ENCODE data around the gene SEMA4D. TPM values are rescaled to one million over a fixed set of nuclear protein-coding genes. Genes with fewer than 3 reads are reported as not detected.
A peak's percentile ranks its signal among the peaks of the same experiment; 100 is the strongest.

Gene SEMA4D
- total RNA-seq, 4 donors from 2014 or later: 31.1 to 59.2 (median 42.1) TPM

DNA sequence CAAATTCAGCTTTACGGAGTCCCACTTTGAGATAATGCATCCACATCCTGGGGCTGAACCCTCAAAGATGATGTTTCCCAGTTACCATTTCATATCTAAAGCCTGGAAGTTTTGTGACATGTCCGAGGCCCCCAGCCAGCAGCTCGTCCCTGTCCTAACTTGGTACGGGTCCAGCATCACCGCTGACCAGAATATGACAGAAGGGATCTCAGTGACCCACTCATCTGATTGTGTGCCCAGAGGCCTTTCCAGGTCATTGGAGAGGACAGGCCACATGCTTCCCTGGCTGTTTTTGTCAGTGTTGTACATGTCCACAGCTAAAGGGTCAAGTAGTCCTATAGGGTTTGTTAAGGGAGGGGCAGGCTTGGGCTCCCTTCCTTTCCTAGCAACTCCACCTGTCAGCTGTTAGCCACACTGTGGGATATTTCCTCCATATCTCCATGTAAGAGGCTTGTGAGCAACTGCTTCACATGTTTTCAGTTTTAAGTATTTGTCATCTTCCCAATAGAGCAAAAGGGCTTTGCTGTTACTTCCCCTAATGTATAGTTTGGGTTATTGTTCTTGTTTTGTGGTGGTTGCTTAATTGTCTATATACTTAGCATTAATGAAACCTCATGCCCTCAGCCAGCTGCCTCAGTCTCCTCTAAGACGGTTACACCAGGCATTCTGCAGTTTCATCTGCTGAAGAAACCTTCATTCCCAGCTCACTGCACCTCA is 146.2 kb downstream of the SEMA4D start:
- peak in 1 of 2 donors; percentile 74 for DNase-seq (ENCODE audit: low spot score in 2 of 2)
- no peak for TF ChIP-seq POLR2A (IDR thresholded peaks at IDR 0.05)
- TF ChIP-seq, protein P1, sequence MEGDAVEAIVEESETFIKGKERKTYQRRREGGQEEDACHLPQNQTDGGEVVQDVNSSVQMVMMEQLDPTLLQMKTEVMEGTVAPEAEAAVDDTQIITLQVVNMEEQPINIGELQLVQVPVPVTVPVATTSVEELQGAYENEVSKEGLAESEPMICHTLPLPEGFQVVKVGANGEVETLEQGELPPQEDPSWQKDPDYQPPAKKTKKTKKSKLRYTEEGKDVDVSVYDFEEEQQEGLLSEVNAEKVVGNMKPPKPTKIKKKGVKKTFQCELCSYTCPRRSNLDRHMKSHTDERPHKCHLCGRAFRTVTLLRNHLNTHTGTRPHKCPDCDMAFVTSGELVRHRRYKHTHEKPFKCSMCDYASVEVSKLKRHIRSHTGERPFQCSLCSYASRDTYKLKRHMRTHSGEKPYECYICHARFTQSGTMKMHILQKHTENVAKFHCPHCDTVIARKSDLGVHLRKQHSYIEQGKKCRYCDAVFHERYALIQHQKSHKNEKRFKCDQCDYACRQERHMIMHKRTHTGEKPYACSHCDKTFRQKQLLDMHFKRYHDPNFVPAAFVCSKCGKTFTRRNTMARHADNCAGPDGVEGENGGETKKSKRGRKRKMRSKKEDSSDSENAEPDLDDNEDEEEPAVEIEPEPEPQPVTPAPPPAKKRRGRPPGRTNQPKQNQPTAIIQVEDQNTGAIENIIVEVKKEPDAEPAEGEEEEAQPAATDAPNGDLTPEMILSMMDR (IDR thresholded peaks at IDR 0.05): no peak
- no peak overlapping the region for H3K4me3 ChIP-seq (ENCODE audit: low read depth, poor library complexity, severe bottlenecking)
- intact Hi-C loops (cut with DNase I; ENCODE audit: low total_unique reads): loop anchor here (10.0 kb wide), 1 partner anchor 63 kb away; no protein-coding TSS in a partner anchor
- WGBS, 2 donors: 94 to 97% methylated on average over 6 of the region's 6 CpGs

DNA sequence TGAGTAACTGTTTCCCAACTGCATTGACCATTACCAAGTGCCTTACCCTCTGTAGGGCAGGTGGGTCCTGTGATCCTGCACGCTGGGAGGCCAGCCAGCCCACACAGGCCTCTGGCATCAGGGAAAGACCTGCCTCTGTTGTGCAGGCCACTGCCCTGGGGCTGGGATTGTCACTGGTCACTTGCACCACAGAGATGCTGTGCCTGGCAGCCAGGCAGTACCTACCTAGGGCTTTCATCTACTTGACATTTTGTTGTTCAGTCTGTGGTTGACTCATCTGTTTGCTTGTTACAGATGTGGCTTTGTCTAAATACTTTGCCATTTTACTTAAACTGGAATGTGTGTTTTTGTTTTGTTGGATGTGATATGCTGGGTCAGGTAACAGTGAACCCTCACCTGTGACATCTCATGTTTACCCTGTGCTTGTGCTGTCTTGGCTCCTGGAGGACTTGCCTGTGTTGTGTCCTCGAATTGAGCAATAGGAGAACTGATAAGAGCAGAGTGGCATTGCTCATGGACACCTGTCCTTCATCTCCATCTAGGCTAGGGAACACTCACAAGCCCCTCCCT is 146.8 kb downstream of the SEMA4D start:
- TF ChIP-seq POLR2A (IDR thresholded peaks at IDR 0.05): no peak
- TF ChIP-seq, protein P1 (IDR thresholded peaks at IDR 0.05): no peak
- intact Hi-C loops (cut with DNase I; ENCODE audit: low total_unique reads): loop anchor here (10.0 kb wide), 1 partner anchor 64 kb away; no protein-coding TSS in a partner anchor
- peak in 1 of 2 donors; percentile 63 for DNase-seq (ENCODE audit: low spot score in 2 of 2)
- no peak overlapping the region for H3K4me3 ChIP-seq (ENCODE audit: low read depth, poor library complexity, severe bottlenecking)
- WGBS, 2 donors: 93 to 94% methylated on average over 2 of the region's 2 CpGs

DNA sequence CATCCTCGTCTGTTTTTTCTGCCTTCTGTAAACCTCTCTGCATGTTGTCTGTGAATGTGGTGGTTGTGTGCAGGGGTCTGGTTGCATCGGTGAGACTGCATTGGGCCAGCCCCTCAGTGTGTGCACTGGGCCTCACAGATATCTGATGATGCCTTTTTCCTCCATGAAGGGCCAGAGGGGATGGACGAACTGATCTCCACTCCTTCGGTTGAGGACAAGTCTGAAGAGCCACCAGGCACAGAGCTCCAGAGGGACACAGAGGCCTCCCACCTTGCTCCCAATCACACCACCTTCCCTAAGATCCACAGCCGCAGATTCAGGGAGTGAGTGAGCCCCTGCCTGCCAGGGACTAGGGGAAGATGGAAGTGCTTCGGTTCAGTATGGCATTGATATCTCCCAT is 148.3 kb downstream of the SEMA4D start:
- intact Hi-C loops (cut with DNase I; ENCODE audit: low total_unique reads): loop anchor here (10.0 kb wide), 1 partner anchor 65 kb away; no protein-coding TSS in a partner anchor
- 89 to 90% methylated on average over 6 of the region's 6 CpGs for WGBS, 2 donors
- TF ChIP-seq POLR2A (IDR thresholded peaks at IDR 0.05): no peak
- TF ChIP-seq, protein P1 (IDR thresholded peaks at IDR 0.05): no peak

DNA sequence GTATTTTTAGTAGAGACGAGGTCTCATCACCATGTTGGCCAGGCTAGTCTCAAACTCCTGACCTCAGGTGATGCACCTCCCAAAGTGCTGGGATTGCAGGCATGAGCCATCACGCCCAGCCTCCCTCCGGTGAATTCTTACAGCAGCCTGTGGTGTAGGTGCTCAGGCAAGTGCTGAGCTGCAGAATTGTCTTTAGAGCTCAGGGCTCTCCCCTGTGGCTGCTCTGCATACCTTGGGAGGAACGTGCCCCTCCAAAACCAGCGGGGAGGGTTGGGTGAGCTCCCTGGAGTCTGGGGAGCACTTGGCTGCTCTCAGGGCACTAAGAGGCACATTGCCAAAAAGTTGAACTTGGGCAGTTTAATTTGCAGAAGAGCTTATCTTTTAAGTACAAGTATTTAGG is 150.3 kb downstream of the SEMA4D start:
- WGBS, 2 donors: 65 to 75% methylated on average over 5 of the region's 5 CpGs
- peak in 1 of 2 donors; percentile 42 for DNase-seq (ENCODE audit: low spot score in 2 of 2)
- intact Hi-C loops (cut with DNase I; ENCODE audit: low total_unique reads): no loop called here
- H3K4me3 ChIP-seq (ENCODE audit: low read depth, poor library complexity, severe bottlenecking): no peak overlapping the region
- TF ChIP-seq, protein P1 (IDR thresholded peaks at IDR 0.05): no peak
- no peak for TF ChIP-seq POLR2A (IDR thresholded peaks at IDR 0.05)

More for the DNA sequence above, 148.3 kb downstream of the SEMA4D start:
- H3K4me3 ChIP-seq (ENCODE audit: low read depth, poor library complexity, severe bottlenecking): no peak overlapping the region
- peak in 1 of 2 donors; percentile 66 for DNase-seq (ENCODE audit: low spot score in 2 of 2)

DNA sequence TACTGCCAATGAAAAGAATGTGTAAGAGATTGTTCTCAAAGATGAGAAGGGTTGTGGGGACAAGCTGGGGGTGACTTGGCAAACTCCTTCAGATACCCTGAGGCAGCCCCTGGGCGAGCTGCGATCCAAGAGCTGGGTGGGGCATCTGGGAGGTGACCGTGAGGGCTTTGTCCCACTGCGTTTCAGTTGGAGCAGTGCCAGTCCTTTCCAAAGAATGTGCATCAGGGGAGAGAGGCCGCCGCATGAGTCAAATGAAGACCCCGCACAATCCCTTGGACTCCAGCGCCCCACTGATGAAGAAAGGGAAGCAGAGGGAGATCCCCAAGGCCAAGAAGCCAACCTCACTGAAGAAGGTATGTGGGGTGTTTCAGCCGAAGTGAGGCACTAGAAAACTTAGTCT is 151.2 kb downstream of the SEMA4D start:
- intact Hi-C loops (cut with DNase I; ENCODE audit: low total_unique reads): no loop called here
- DNase-seq (ENCODE audit: low spot score in 2 of 2): peak in 1 of 2 donors; percentile 60
- WGBS, 2 donors: 73 to 78% methylated on average over 9 of the region's 9 CpGs
- TF ChIP-seq, protein P1 (IDR thresholded peaks at IDR 0.05): no peak
- no peak for TF ChIP-seq POLR2A (IDR thresholded peaks at IDR 0.05)
- H3K4me3 ChIP-seq (ENCODE audit: low read depth, poor library complexity, severe bottlenecking): no peak overlapping the region
